ENCODE measurements around the gene SCFD2.
"Not testable (repeated sequence)": the region's sequence is repeated elsewhere in the genome, so short reads cannot be mapped to it uniquely, and the experiment has no call there.

The SCFD2 gene

GRCh38 chr4:53139256-53139655, 226.6 kb downstream of the SCFD2 start:
- DNase-seq (ENCODE audit: low read depth) = not testable (repeated sequence)

GRCh38 chr4:53137468-53137867, 228.4 kb downstream of the SCFD2 start:
- DNase-seq (ENCODE audit: low read depth) = no peak

- no peak for DNase-seq (ENCODE audit: low read depth)
Measured at GRCh38 chr4:53136954-53137353, 228.9 kb downstream of the SCFD2 start.

- no peak for DNase-seq (ENCODE audit: low read depth)
Measured at GRCh38 chr4:53132132-53132891, 233.5 kb downstream of the SCFD2 start.

GRCh38 chr4:53131562-53131925, 234.3 kb downstream of the SCFD2 start:
- no peak for DNase-seq (ENCODE audit: low read depth)

GRCh38 chr4:53130896-53131561, 234.8 kb downstream of the SCFD2 start:
- DNase-seq (ENCODE audit: low read depth) = no peak

- DNase-seq (ENCODE audit: low read depth) = no peak
Measured at GRCh38 chr4:53128706-53129357, 237.0 kb downstream of the SCFD2 start.

GRCh38 chr4:53128231-53128630, 237.6 kb downstream of the SCFD2 start:
- no peak for DNase-seq (ENCODE audit: low read depth)

- no peak for DNase-seq (ENCODE audit: low read depth)
Measured at GRCh38 chr4:53127365-53127764, 238.5 kb downstream of the SCFD2 start.

- no peak for DNase-seq (ENCODE audit: low read depth)
Measured at GRCh38 chr4:53126099-53126498, 239.8 kb downstream of the SCFD2 start.

- no peak for DNase-seq (ENCODE audit: low read depth)
Measured at GRCh38 chr4:53123819-53124218, 242.0 kb downstream of the SCFD2 start.

GRCh38 chr4:53123171-53123570, 242.7 kb downstream of the SCFD2 start:
- DNase-seq (ENCODE audit: low read depth) = no peak

- no peak for DNase-seq (ENCODE audit: low read depth)
Measured at GRCh38 chr4:53122280-53123116, 243.4 kb downstream of the SCFD2 start.

GRCh38 chr4:53121264-53121865, 244.5 kb downstream of the SCFD2 start:
- no peak for DNase-seq (ENCODE audit: low read depth)

- no peak for DNase-seq (ENCODE audit: low read depth)
Measured at GRCh38 chr4:53120778-53121177, 245.1 kb downstream of the SCFD2 start.

- peak; percentile 63 for DNase-seq (ENCODE audit: low read depth)
Measured at GRCh38 chr4:53119680-53120079, 246.2 kb downstream of the SCFD2 start.

GRCh38 chr4:53118676-53119075, 247.2 kb downstream of the SCFD2 start:
- DNase-seq (ENCODE audit: low read depth) = no peak

GRCh38 chr4:53116954-53117353, 248.9 kb downstream of the SCFD2 start:
- DNase-seq (ENCODE audit: low read depth) = no peak

- DNase-seq (ENCODE audit: low read depth) = no peak
Measured at GRCh38 chr4:53113431-53114225, 252.2 kb downstream of the SCFD2 start.

GRCh38 chr4:53105313-53105712, 260.5 kb downstream of the SCFD2 start:
- DNase-seq (ENCODE audit: low read depth) = no peak

- DNase-seq (ENCODE audit: low read depth) = no peak
Measured at GRCh38 chr4:53103481-53103880, 262.4 kb downstream of the SCFD2 start.

All from non-pigmented ciliary epithelial cell (primary cell).